CD8-positive, alpha-beta memory T cell (primary cell): ENCODE data around the gene ZNF426. TPM values are rescaled to one million over a fixed set of nuclear protein-coding genes. Genes with fewer than 3 reads are reported as not detected.

Experiments
- CTCF ChIA-PET: fragments of 350-600 bp; sonication (Branson Sonifier 250); formaldehyde crosslinking; loops from one replicate; lab custom pipeline; 2021; ENCODE audit warnings: antibody characterized with exemption; lab: Charles Lee
- POLR2A ChIA-PET: fragments of 350-600 bp; sonication (Branson Sonifier 250); formaldehyde crosslinking; loops from one replicate; lab custom pipeline; 2021; ENCODE audit warnings: antibody characterized with exemption; lab: Charles Lee
- DNase-seq, 5 donors: peaks; one replicate each; pipeline versions ENCODE4 v3.0.0 to v3.0.0-alpha.2; 2020 to 2022; ENCODE audit warnings: mixed read lengths in 1 of 5
- H3K27ac ChIP-seq: one replicate; pipeline ENCODE4 v1.7.0; 2013; ENCODE audit warnings: low read depth, mild to moderate bottlenecking, low read length, moderate library complexity
- H3K27me3 ChIP-seq: 2 replicates; pipeline ENCODE4 v1.7.0; 2013; ENCODE audit warnings: low read length, mild to moderate bottlenecking; ENCODE audit not compliant: insufficient read depth, poor library complexity, severe bottlenecking
- H3K36me3 ChIP-seq: 2 replicates; pipeline ENCODE4 v1.7.0; 2013; ENCODE audit warnings: mild to moderate bottlenecking, low read length, moderate library complexity; ENCODE audit not compliant: insufficient read depth
- H3K4me1 ChIP-seq: 2 replicates; pipeline ENCODE4 v1.7.0; 2013; ENCODE audit warnings: mild to moderate bottlenecking, low read length, moderate library complexity; ENCODE audit not compliant: insufficient read depth
- H3K4me3 ChIP-seq: 2 replicates; pipeline ENCODE4 v1.7.0; 2013; ENCODE audit warnings: mild to moderate bottlenecking, low read length
- H3K9me3 ChIP-seq: 2 replicates; pipeline ENCODE4 v1.7.0; 2013; ENCODE audit warnings: mild to moderate bottlenecking, low read length
- H3K27ac Mint-ChIP-seq, 8 donors: one replicate each; pipeline ENCODE4 v1.8.0; 2020 to 2021; ENCODE audit warnings: mixed read lengths in 8 of 8, mild to moderate bottlenecking in 6 of 8, inconsistent platforms in 3 of 8, moderate library complexity in 3 of 8
- H3K27me3 Mint-ChIP-seq, 2 donors: one replicate each; pipeline ENCODE4 v1.8.0; 2020 to 2021; ENCODE audit warnings: mixed read lengths in 2 of 2, mild to moderate bottlenecking in 1 of 2, moderate library complexity in 1 of 2
- H3K36me3 Mint-ChIP-seq, 3 donors: one replicate each; pipeline ENCODE4 v1.8.0; 2020 to 2021; ENCODE audit warnings: mixed read lengths in 3 of 3, inconsistent platforms in 1 of 3, mild to moderate bottlenecking in 1 of 3
- H3K4me1 Mint-ChIP-seq, 3 donors: one replicate each; pipeline ENCODE4 v1.8.0; 2020 to 2021; ENCODE audit warnings: mixed read lengths in 3 of 3, inconsistent platforms in 1 of 3, mild to moderate bottlenecking in 1 of 3
- H3K4me3 Mint-ChIP-seq, 7 donors: one replicate each; pipeline ENCODE4 v1.8.0; 2020 to 2021; ENCODE audit warnings: mixed read lengths in 7 of 7, mild to moderate bottlenecking in 6 of 7, moderate library complexity in 4 of 7, inconsistent platforms in 2 of 7
- H3K9me3 Mint-ChIP-seq, 5 donors: one replicate each; pipeline ENCODE4 v1.8.0; 2020 to 2022; ENCODE audit warnings: mixed read lengths in 5 of 5, mild to moderate bottlenecking in 3 of 5, moderate library complexity in 2 of 5, inconsistent platforms in 1 of 5
- polyA plus RNA-seq: library from polyadenylated mRNA; unstranded; fragments of 300-500 nt; fragmentation: Illumina TruSeq; gene quantifications from one replicate; pipeline ENCODE4 v1.2.3, GENCODE V29; 2021
- total RNA-seq, 2 experiments: library from RNA; stranded (reverse); gene quantifications; one replicate each; pipeline ENCODE4 v1.2.3, GENCODE V29; 2021

ZNF426 gene
- total and polyA plus RNA-seq, 3 experiments from 2014 or later, result 17.9 to 18.7 (median 18.5) TPM

GRCh38 chr19:9531933-9532332 lies 6.5 kb downstream of the ZNF426 start:
- Histone ChIP-seq H3K27ac (no peak overlapping the region), H3K4me1 (no peaks in the 10 kb centered on the region), H3K9me3 (peaks cover 46% of the 10 kb centered on the region), H3K4me3 (no peak overlapping the region), H3K36me3 (peaks cover 85% of the 10 kb centered on the region), H3K27me3 (no peaks in the 10 kb centered on the region)
- H3K36me3 Mint-ChIP-seq, result peaks cover 60 to 91% (median 87%) of the 10 kb centered on the region in 3 donors
- ChIA-PET CTCF (no interaction called here), POLR2A (no interaction called here)
- H3K27ac Mint-ChIP-seq, result no peak overlapping the region
- no peak overlapping the region for H3K4me3 Mint-ChIP-seq
- H3K4me1 Mint-ChIP-seq, result peaks cover 6 to 13% (median 7%) of the 10 kb centered on the region in 3 donors
- H3K27me3 Mint-ChIP-seq, result no peaks in the 10 kb centered on the region
- no peak for DNase-seq
- H3K9me3 Mint-ChIP-seq, result peaks cover 15 to 77% (median 67%) of the 10 kb centered on the region in 5 donors

GRCh38 chr19:9528757-9529336 lies 9.6 kb downstream of the ZNF426 start:
- H3K4me3 Mint-ChIP-seq, result no peak overlapping the region
- peaks cover 46 to 80% (median 77%) of the 10 kb centered on the region in 3 donors for H3K36me3 Mint-ChIP-seq

GRCh38 chr19:9523885-9524474 lies 14.5 kb downstream of the ZNF426 start:
- Mint-ChIP-seq H3K27me3 (no peaks in the 10 kb centered on the region), H3K36me3 (peaks cover 13 to 61% (median 48%) of the 10 kb centered on the region in 3 donors), H3K9me3 (peaks cover 46 to 90% (median 82%) of the 10 kb centered on the region in 5 donors), H3K4me1 (no peaks in the 10 kb centered on the region), H3K4me3 (no peak overlapping the region), H3K27ac (no peak overlapping the region)
- H3K36me3 ChIP-seq, result peaks cover 15% of the 10 kb centered on the region
- H3K27me3 ChIP-seq, result no peaks in the 10 kb centered on the region
- peaks cover 51% of the 10 kb centered on the region for H3K9me3 ChIP-seq
- no peaks in the 10 kb centered on the region for H3K4me1 ChIP-seq
- POLR2A ChIA-PET, result no interaction called here
- H3K27ac ChIP-seq, result no peak overlapping the region
- peak overlapping the region; percentile 9 for H3K4me3 ChIP-seq
- DNase-seq, result no peak
- CTCF ChIA-PET, result no interaction called here

More at GRCh38 chr19:9528757-9529336, 9.6 kb downstream of the ZNF426 start:
- Histone ChIP-seq H3K4me1 (no peaks in the 10 kb centered on the region), H3K36me3 (peaks cover 61% of the 10 kb centered on the region), H3K4me3 (peak overlapping the region; percentile 5), H3K9me3 (peaks cover 61% of the 10 kb centered on the region), H3K27me3 (no peaks in the 10 kb centered on the region), H3K27ac (no peak overlapping the region)
- Mint-ChIP-seq H3K27me3 (no peaks in the 10 kb centered on the region), H3K27ac (no peak overlapping the region), H3K4me1 (no peaks in the 10 kb centered on the region), H3K9me3 (peaks cover 28 to 88% (median 87%) of the 10 kb centered on the region in 5 donors)
- ChIA-PET CTCF (no interaction called here), POLR2A (no interaction called here)
- no peak for DNase-seq

GRCh38 chr19:9507285-9507684 lies 31.2 kb downstream of the ZNF426 start:
- H3K4me3 Mint-ChIP-seq, result no peak overlapping the region

GRCh38 chr19:9500796-9501195 lies 37.6 kb downstream of the ZNF426 start:
- Mint-ChIP-seq H3K27ac (no peak overlapping the region), H3K9me3 (peaks cover 39 to 84% (median 70%) of the 10 kb centered on the region in 5 donors), H3K4me3 (no peak overlapping the region), H3K4me1 (peaks cover 2 to 8% (median 4%) of the 10 kb centered on the region in 3 donors), H3K27me3 (peaks cover 7 to 9% of the 10 kb centered on the region in 2 donors), H3K36me3 (peaks cover 2 to 14% (median 7%) of the 10 kb centered on the region in 3 donors)
- no peaks in the 10 kb centered on the region for H3K4me1 ChIP-seq
- no peak for DNase-seq
- H3K36me3 ChIP-seq, result no peaks in the 10 kb centered on the region
- peaks cover 13% of the 10 kb centered on the region for H3K9me3 ChIP-seq
- H3K27me3 ChIP-seq, result no peaks in the 10 kb centered on the region
- H3K27ac ChIP-seq, result no peak overlapping the region
- CTCF ChIA-PET, result no interaction called here
- no peak overlapping the region for H3K4me3 ChIP-seq
- POLR2A ChIA-PET, result no interaction called here

More at GRCh38 chr19:9507285-9507684, 31.2 kb downstream of the ZNF426 start:
- Histone ChIP-seq H3K4me3 (no peak overlapping the region), H3K9me3 (peaks cover 5% of the 10 kb centered on the region), H3K27ac (no peak overlapping the region), H3K27me3 (no peaks in the 10 kb centered on the region), H3K36me3 (no peaks in the 10 kb centered on the region), H3K4me1 (no peaks in the 10 kb centered on the region)
- no peak for DNase-seq
- Mint-ChIP-seq H3K36me3 (peaks cover 1 to 46% (median 6%) of the 10 kb centered on the region in 3 donors), H3K4me1 (no peaks in the 10 kb centered on the region), H3K9me3 (peaks cover 60 to 80% (median 63%) of the 10 kb centered on the region in 5 donors), H3K27ac (no peak overlapping the region), H3K27me3 (peaks cover 7 to 11% of the 10 kb centered on the region in 2 donors)
- ChIA-PET POLR2A (no interaction called here), CTCF (no interaction called here)

GRCh38 chr19:9498183-9498902 lies 40.1 kb downstream of the ZNF426 start, which contains the start of gene ZNF560:
Gene ZNF560, minus strand, starts transcription at chr19:9498616. Its CDS starts 23,303 bp downstream, at chr19:9475313.
- no peaks in the 10 kb centered on the region for H3K4me1 ChIP-seq
- peak within 1 kb of the TSS in 2 of 7 donors; percentile 16 to 29 for H3K4me3 Mint-ChIP-seq
- DNase-seq, result no peak
- H3K27me3 Mint-ChIP-seq, result peaks cover 7 to 9% of the 10 kb centered on the region in 2 donors
- H3K36me3 ChIP-seq, result no peaks in the 10 kb centered on the region
- POLR2A ChIA-PET, result no interaction called here
- peaks cover 2 to 19% (median 7%) of the 10 kb centered on the region in 3 donors for H3K36me3 Mint-ChIP-seq
- H3K4me1 Mint-ChIP-seq, result peaks cover 2 to 8% (median 4%) of the 10 kb centered on the region in 3 donors
- H3K9me3 ChIP-seq, result peaks cover 11% of the 10 kb centered on the region
- no peak within 1 kb of the TSS for H3K4me3 ChIP-seq
- H3K27ac ChIP-seq, result no peak within 1 kb of the TSS
- CTCF ChIA-PET, result no interaction called here
- no peak within 1 kb of the TSS for H3K27ac Mint-ChIP-seq
- H3K27me3 ChIP-seq, result no peaks in the 10 kb centered on the region
- H3K9me3 Mint-ChIP-seq, result peaks cover 32 to 74% (median 68%) of the 10 kb centered on the region in 5 donors

GRCh38 chr19:9494096-9494495 lies 44.3 kb downstream of the ZNF426 start:
- peaks cover 0 to 8% (median 4%) of the 10 kb centered on the region in 3 donors for H3K4me1 Mint-ChIP-seq
- no peak for DNase-seq
- H3K36me3 Mint-ChIP-seq, result peaks cover 0 to 15% (median 5%) of the 10 kb centered on the region in 3 donors
- H3K9me3 Mint-ChIP-seq, result peaks cover 18 to 71% (median 50%) of the 10 kb centered on the region in 5 donors
- no peaks in the 10 kb centered on the region for H3K27me3 ChIP-seq
- no peak overlapping the region for H3K4me3 ChIP-seq
- CTCF ChIA-PET, result no interaction called here
- H3K36me3 ChIP-seq, result no peaks in the 10 kb centered on the region
- H3K9me3 ChIP-seq, result peaks cover 8% of the 10 kb centered on the region
- no peaks in the 10 kb centered on the region for H3K4me1 ChIP-seq
- no peak overlapping the region for H3K27ac ChIP-seq
- H3K27me3 Mint-ChIP-seq, result peaks cover 11 to 17% of the 10 kb centered on the region in 2 donors
- no peak overlapping the region for H3K27ac Mint-ChIP-seq
- H3K4me3 Mint-ChIP-seq, result no peak overlapping the region
- POLR2A ChIA-PET, result no interaction called here

- CTCF ChIA-PET, result no interaction called here
- POLR2A ChIA-PET, result no interaction called here
- Histone ChIP-seq H3K4me1 (no peaks in the 10 kb centered on the region), H3K4me3 (no peak overlapping the region), H3K36me3 (no peaks in the 10 kb centered on the region), H3K9me3 (peaks cover 18% of the 10 kb centered on the region), H3K27ac (no peak overlapping the region), H3K27me3 (no peaks in the 10 kb centered on the region)
- H3K36me3 Mint-ChIP-seq, result peaks cover 0 to 15% (median 3%) of the 10 kb centered on the region in 3 donors
- no peak for DNase-seq
- H3K4me1 Mint-ChIP-seq, result no peaks in the 10 kb centered on the region
- no peak overlapping the region for H3K27ac Mint-ChIP-seq
- H3K4me3 Mint-ChIP-seq, result no peak overlapping the region
- H3K27me3 Mint-ChIP-seq, result peaks cover 3 to 6% of the 10 kb centered on the region in 2 donors
- H3K9me3 Mint-ChIP-seq, result peaks cover 18 to 69% (median 52%) of the 10 kb centered on the region in 5 donors
Measured at GRCh38 chr19:9487016-9487415, 51.4 kb downstream of the ZNF426 start.
